Nephron progenitor cell (in vitro differentiated cells): ENCODE results near the gene TRPC3.
A peak's percentile ranks its signal among the peaks of the same experiment; 100 is the strongest.

Source experiments
- DNase-seq: peaks from one replicate; pipeline ENCODE4 v3.0.0; 2021
- H3K27ac Mint-ChIP-seq: 2 replicates; pipeline ENCODE4 v1.8.0; 2021; ENCODE audit warnings: mild to moderate bottlenecking, moderate library complexity, mixed read lengths
- H3K27me3 Mint-ChIP-seq: 2 replicates; pipeline ENCODE4 v1.8.0; 2021; ENCODE audit warnings: mild to moderate bottlenecking, low read depth, mixed read lengths; ENCODE audit not compliant: poor library complexity
- H3K36me3 Mint-ChIP-seq: 2 replicates; pipeline ENCODE4 v1.8.0; 2021; ENCODE audit warnings: low read depth, mixed read lengths
- H3K4me1 Mint-ChIP-seq: 2 replicates; pipeline ENCODE4 v1.8.0; 2021; ENCODE audit warnings: mixed read lengths
- H3K4me3 Mint-ChIP-seq: 2 replicates; pipeline ENCODE4 v1.8.0; 2021; ENCODE audit warnings: mild to moderate bottlenecking, moderate library complexity, mixed read lengths
- H3K9me3 Mint-ChIP-seq: 2 replicates; pipeline ENCODE4 v1.8.0; 2021; ENCODE audit warnings: mild to moderate bottlenecking, moderate library complexity, mixed read lengths
- TF ChIP-seq, protein P1 (sequence below): fragments of 200-600 bp; sonication (generic); IDR thresholded peaks from 2 replicates; pipeline ENCODE4 v1.5.0; 2021; ENCODE audit warnings: antibody characterized with exemption

Gene TRPC3

DNA sequence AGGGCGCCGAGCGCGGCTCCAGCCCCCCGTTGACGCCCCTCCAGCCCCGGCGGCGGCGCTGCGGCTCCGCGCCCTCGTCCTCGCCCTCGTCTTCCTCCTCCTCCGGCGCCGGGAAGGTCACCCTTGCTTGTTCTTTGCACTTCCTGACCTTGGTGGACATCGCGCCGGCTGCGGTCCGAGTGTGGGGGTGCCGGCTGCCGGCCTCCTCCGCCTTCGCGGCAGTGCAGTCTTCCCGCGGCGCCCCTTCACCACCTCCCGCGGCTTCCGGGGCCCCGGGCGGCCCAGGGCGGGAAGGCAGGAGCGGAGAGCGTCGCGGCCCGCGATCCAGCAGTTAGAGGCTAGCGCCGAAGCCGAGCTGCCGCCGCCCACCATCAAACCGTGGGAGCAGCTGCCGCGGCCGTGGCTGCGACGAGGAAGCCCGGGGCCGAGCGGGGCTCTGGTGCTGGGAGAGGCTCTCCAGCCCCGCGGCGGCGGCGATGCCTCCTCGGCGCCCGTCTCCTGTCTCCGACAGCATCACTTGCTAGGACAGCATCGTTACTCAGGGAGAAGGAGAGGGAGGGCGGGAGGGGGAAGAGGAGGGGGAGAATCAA, at the start of gene TRPC3:
TSS of gene TRPC3 (minus strand) at position 540 of the 590 bp plus-strand sequence. CDS start at position 160, 380 bp downstream.
- Mint-ChIP-seq H3K4me1 (peaks cover 21% of the 10 kb centered on the region), H3K36me3 (no peaks in the 10 kb centered on the region), H3K9me3 (no peaks in the 10 kb centered on the region), H3K4me3 (peak within 1 kb of the TSS; percentile 92), H3K27me3 (peaks cover 42% of the 10 kb centered on the region), H3K27ac (no peak within 1 kb of the TSS)
- peak; percentile 74 for DNase-seq
- TF ChIP-seq, protein P1, sequence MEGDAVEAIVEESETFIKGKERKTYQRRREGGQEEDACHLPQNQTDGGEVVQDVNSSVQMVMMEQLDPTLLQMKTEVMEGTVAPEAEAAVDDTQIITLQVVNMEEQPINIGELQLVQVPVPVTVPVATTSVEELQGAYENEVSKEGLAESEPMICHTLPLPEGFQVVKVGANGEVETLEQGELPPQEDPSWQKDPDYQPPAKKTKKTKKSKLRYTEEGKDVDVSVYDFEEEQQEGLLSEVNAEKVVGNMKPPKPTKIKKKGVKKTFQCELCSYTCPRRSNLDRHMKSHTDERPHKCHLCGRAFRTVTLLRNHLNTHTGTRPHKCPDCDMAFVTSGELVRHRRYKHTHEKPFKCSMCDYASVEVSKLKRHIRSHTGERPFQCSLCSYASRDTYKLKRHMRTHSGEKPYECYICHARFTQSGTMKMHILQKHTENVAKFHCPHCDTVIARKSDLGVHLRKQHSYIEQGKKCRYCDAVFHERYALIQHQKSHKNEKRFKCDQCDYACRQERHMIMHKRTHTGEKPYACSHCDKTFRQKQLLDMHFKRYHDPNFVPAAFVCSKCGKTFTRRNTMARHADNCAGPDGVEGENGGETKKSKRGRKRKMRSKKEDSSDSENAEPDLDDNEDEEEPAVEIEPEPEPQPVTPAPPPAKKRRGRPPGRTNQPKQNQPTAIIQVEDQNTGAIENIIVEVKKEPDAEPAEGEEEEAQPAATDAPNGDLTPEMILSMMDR: no peak

DNA sequence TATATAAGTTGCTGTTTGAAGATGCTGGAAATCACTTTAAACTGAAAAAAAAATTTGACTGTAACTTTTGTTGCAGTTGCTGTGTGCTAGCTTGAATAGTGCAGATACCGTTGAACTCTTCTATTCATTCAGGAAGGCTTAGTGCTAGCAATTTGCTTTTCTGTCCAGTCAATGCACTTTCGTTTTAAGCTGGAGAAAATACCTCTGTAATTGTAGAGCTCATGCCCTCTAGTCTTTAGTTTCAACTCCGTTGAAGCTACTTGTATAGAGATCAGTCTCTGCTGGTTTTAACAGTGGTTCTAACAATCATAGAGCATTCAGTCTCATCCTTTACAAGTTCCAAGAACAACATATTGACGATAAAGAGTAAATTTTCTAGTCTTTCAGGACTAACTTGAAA, 49.0 kb upstream of the TRPC3 start:
- H3K4me3 Mint-ChIP-seq: no peak overlapping the region
- peaks cover 3% of the 10 kb centered on the region for H3K27me3 Mint-ChIP-seq
- H3K36me3 Mint-ChIP-seq: no peaks in the 10 kb centered on the region
- TF ChIP-seq, protein P1: no peak
- peaks cover 2% of the 10 kb centered on the region for H3K4me1 Mint-ChIP-seq
- H3K27ac Mint-ChIP-seq: no peak overlapping the region
- DNase-seq: no peak
- H3K9me3 Mint-ChIP-seq: no peaks in the 10 kb centered on the region

DNA sequence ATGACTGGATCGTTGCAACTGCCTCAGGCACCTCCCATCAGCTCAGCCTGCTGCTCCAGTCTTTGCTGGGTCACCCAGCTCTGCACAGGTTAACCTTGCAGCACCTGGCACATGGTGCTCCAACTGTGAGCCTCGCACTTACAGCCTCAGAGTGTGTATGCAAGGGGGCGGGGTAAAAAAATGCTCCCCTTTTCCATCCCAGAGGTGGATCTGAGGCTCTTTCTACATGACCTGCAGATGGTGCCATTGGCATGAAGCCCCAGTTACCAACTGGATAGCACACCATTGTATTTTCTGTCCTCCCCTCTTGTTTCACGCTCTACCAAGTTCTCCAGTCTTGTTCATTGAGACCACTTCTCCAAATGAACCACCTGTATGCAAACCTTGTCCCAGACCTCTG, 46.2 kb upstream of the TRPC3 start:
- Mint-ChIP-seq H3K4me3 (no peak overlapping the region), H3K9me3 (no peaks in the 10 kb centered on the region), H3K27me3 (peaks cover 3% of the 10 kb centered on the region), H3K4me1 (peaks cover 4% of the 10 kb centered on the region), H3K27ac (no peak overlapping the region), H3K36me3 (no peaks in the 10 kb centered on the region)
- TF ChIP-seq, protein P1: no peak
- DNase-seq: no peak

DNA sequence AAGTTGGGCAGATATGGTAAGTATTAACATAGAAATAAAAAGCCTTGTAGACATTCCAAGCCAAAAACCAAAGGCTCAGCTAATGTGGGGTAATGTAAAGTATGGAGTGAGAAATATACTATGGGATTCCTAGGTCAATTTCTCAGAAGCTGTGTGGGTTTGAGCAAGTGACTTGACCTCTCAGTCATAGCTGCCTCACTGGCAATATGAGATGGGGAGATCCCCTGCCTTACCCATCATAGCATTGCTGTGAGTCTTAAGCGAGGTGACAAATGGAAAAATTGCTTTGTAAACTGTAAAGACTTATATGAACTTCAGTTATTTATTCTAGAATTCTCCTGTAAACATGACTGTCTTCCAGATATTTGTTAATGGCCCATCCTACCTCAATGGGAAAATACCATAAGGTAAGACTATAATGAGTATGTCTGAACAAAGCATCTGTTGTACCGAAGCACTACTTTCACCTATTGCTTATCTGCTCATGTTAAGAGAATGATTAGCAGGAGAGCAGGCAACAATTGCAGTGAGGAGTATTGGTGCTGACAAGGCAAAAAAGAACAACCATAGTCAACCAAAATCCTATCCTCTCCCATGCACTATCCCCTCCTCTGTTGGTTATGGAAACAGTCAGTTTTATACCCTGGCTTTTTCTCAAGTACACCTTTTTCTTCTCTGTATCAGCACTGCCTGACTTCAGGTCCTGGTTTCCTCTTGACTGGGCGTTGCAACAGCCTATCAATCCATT, 44.1 kb upstream of the TRPC3 start:
- Mint-ChIP-seq H3K27ac (no peak overlapping the region), H3K4me1 (peaks cover 4% of the 10 kb centered on the region), H3K9me3 (peaks cover 3% of the 10 kb centered on the region), H3K27me3 (peaks cover 3% of the 10 kb centered on the region), H3K36me3 (no peaks in the 10 kb centered on the region), H3K4me3 (no peak overlapping the region)
- no peak for DNase-seq
- TF ChIP-seq, protein P1: no peak

DNA sequence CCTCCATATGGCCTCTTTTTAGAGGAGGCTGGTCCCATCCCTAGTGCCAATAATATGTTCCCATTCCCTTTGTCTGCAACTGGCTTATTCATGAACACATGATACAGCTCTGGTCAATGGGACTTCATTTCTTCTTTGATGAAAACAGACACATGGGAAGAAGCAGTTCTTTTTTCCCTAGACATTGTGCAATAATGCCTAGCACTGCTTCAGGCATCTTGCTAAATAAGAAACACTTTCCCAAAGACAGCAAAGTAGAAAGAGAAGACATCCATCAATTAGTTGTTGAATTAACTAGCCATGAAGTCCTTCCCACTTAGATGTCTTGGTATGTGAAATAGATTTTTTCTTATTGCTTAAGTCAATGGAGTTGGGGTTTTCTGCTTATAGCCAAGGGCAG, 40.1 kb upstream of the TRPC3 start:
- TF ChIP-seq, protein P1: no peak
- no peaks in the 10 kb centered on the region for H3K36me3 Mint-ChIP-seq
- H3K27ac Mint-ChIP-seq: no peak overlapping the region
- H3K4me1 Mint-ChIP-seq: peaks cover 13% of the 10 kb centered on the region
- DNase-seq: no peak
- no peak overlapping the region for H3K4me3 Mint-ChIP-seq
- peaks cover 10% of the 10 kb centered on the region for H3K27me3 Mint-ChIP-seq
- peaks cover 3% of the 10 kb centered on the region for H3K9me3 Mint-ChIP-seq

DNA sequence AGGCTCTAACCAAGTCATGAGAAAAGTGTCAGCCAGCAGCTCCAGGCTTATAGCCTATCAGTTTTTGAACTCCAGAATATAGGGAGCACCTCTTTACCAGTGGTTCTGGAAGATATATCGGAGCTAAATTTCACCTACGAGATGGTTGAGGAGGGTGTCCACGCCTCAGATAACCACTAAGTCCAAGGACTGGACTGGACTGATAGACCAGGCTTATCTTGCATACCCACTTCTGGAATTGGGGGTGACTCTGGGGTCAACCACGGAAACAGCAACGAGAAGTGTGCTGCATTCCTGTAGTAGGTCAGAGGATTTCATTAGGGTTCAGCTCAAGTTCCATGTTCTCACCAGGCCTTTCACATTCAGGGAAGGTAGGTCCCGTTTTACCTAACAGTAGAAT, 38.6 kb upstream of the TRPC3 start:
- DNase-seq: no peak
- Mint-ChIP-seq H3K4me1 (peaks cover 13% of the 10 kb centered on the region), H3K27ac (no peak overlapping the region), H3K4me3 (no peak overlapping the region), H3K27me3 (peaks cover 6% of the 10 kb centered on the region), H3K36me3 (no peaks in the 10 kb centered on the region), H3K9me3 (peaks cover 3% of the 10 kb centered on the region)
- TF ChIP-seq, protein P1: no peak
